ENCODE data around the gene FAM107B.

The FAM107B gene

GRCh38 chr10:14700546-14700945, 74.2 kb downstream of the FAM107B start:
- Histone ChIP-seq H3K4me2 (ENCODE audit: low read length) (no peak overlapping the region), H3K23ac (ENCODE audit: low read length) (no peak overlapping the region), H3K4me3 (ENCODE audit: low read length) (no peak overlapping the region), H3K27me3 (ENCODE audit: insufficient read depth, low read length, poor library complexity) (no peaks in the 10 kb centered on the region), H3K79me1 (ENCODE audit: low read length) (no peaks in the 10 kb centered on the region), H3K4me1 (ENCODE audit: control insufficient read depth, low read depth, low read length) (peaks cover 1% of the 10 kb centered on the region), H4K8ac (ENCODE audit: low read depth, low read length) (no peak overlapping the region), H3K79me2 (ENCODE audit: control insufficient read depth, insufficient read depth, low read length) (no peaks in the 10 kb centered on the region), H3K27ac (ENCODE audit: low read depth, low read length) (no peak overlapping the region), H4K5ac (ENCODE audit: low read length) (no peak overlapping the region), H3K9ac (ENCODE audit: low read length) (no peak overlapping the region), H2BK5ac (ENCODE audit: low read length) (no peak overlapping the region), H3K36me3 (ENCODE audit: control insufficient read depth, insufficient read depth, low read length) (no peaks in the 10 kb centered on the region), H2BK15ac (replicated peaks; ENCODE audit: low read depth) (no peak overlapping the region), H2AK5ac (ENCODE audit: low read length) (no peak overlapping the region), H3K4ac (ENCODE audit: low read depth, low read length) (no peak overlapping the region), H3K18ac (ENCODE audit: low read length) (no peak overlapping the region), H2BK120ac (ENCODE audit: low read depth, low read length) (no peak overlapping the region), H3K56ac (ENCODE audit: low read length) (no peak overlapping the region)
- no CpG with 5 or more reads among the region's 1 CpG for WGBS (ENCODE audit: extremely low coverage, insufficient coverage, low lambda C conversion rate)
- DNase-seq = no peak

DNA sequence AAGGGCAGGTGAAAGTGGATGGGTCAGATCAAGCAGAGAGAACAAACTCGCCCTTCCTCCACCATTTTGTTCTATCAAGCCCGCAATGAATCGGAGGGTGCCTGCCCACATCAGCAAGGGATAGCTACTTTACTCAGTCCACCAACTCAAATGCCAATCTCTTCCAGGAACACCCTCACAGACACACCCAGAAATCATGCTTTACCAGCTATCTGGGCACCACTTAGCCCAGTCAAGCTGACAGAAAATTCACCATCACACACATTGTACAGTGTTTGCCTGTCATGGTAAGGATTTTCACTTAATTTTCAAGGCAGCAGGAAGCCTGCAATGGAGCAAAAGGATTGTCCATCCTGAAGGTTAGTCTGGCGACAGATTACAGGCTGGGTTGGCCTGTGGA, 75.2 kb downstream of the FAM107B start:
- H3K23ac ChIP-seq (ENCODE audit: low read length) = no peak overlapping the region
- no peak overlapping the region for H3K18ac ChIP-seq (ENCODE audit: low read length)
- no peak overlapping the region for H3K4me3 ChIP-seq (ENCODE audit: low read length)
- H3K27me3 ChIP-seq (ENCODE audit: insufficient read depth, low read length, poor library complexity) = no peaks in the 10 kb centered on the region
- H3K79me2 ChIP-seq (ENCODE audit: control insufficient read depth, insufficient read depth, low read length) = no peaks in the 10 kb centered on the region
- no peak overlapping the region for H2AK5ac ChIP-seq (ENCODE audit: low read length)
- H4K5ac ChIP-seq (ENCODE audit: low read length) = no peak overlapping the region
- WGBS (ENCODE audit: extremely low coverage, insufficient coverage, low lambda C conversion rate) = no CpG with 5 or more reads among the region's 4 CpGs
- H2BK120ac ChIP-seq (ENCODE audit: low read depth, low read length) = no peak overlapping the region
- no peak overlapping the region for H3K4ac ChIP-seq (ENCODE audit: low read depth, low read length)
- H3K4me2 ChIP-seq (ENCODE audit: low read length) = no peak overlapping the region
- H4K8ac ChIP-seq (ENCODE audit: low read depth, low read length) = no peak overlapping the region
- no peaks in the 10 kb centered on the region for H3K4me1 ChIP-seq (ENCODE audit: control insufficient read depth, low read depth, low read length)
- no peak overlapping the region for H3K9ac ChIP-seq (ENCODE audit: low read length)
- no peaks in the 10 kb centered on the region for H3K79me1 ChIP-seq (ENCODE audit: low read length)
- no peak overlapping the region for H2BK5ac ChIP-seq (ENCODE audit: low read length)
- no peak overlapping the region for H2BK15ac ChIP-seq (replicated peaks; ENCODE audit: low read depth)
- H3K56ac ChIP-seq (ENCODE audit: low read length) = no peak overlapping the region
- H3K36me3 ChIP-seq (ENCODE audit: control insufficient read depth, insufficient read depth, low read length) = no peaks in the 10 kb centered on the region
- no peak overlapping the region for H3K27ac ChIP-seq (ENCODE audit: low read depth, low read length)
- DNase-seq = no peak

- H3K4me1 ChIP-seq (ENCODE audit: control insufficient read depth, low read depth, low read length) = no peaks in the 10 kb centered on the region
- no peak overlapping the region for H2AK5ac ChIP-seq (ENCODE audit: low read length)
- no peak overlapping the region for H2BK15ac ChIP-seq (replicated peaks; ENCODE audit: low read depth)
- H4K8ac ChIP-seq (ENCODE audit: low read depth, low read length) = no peak overlapping the region
- H3K4ac ChIP-seq (ENCODE audit: low read depth, low read length) = no peak overlapping the region
- no peaks in the 10 kb centered on the region for H3K27me3 ChIP-seq (ENCODE audit: insufficient read depth, low read length, poor library complexity)
- no peak overlapping the region for H3K18ac ChIP-seq (ENCODE audit: low read length)
- H3K79me1 ChIP-seq (ENCODE audit: low read length) = no peaks in the 10 kb centered on the region
- H3K36me3 ChIP-seq (ENCODE audit: control insufficient read depth, insufficient read depth, low read length) = no peaks in the 10 kb centered on the region
- H2BK120ac ChIP-seq (ENCODE audit: low read depth, low read length) = no peak overlapping the region
- no peak for DNase-seq
- no peak overlapping the region for H3K27ac ChIP-seq (ENCODE audit: low read depth, low read length)
- H3K4me3 ChIP-seq (ENCODE audit: low read length) = no peak overlapping the region
- no peak overlapping the region for H3K23ac ChIP-seq (ENCODE audit: low read length)
- WGBS (ENCODE audit: extremely low coverage, insufficient coverage, low lambda C conversion rate) = no CpG with 5 or more reads among the region's 3 CpGs
- no peak overlapping the region for H3K9ac ChIP-seq (ENCODE audit: low read length)
- no peak overlapping the region for H4K5ac ChIP-seq (ENCODE audit: low read length)
- no peak overlapping the region for H2BK5ac ChIP-seq (ENCODE audit: low read length)
- no peak overlapping the region for H3K56ac ChIP-seq (ENCODE audit: low read length)
- H3K79me2 ChIP-seq (ENCODE audit: control insufficient read depth, insufficient read depth, low read length) = no peaks in the 10 kb centered on the region
- no peak overlapping the region for H3K4me2 ChIP-seq (ENCODE audit: low read length)
Measured at GRCh38 chr10:14698829-14699170, 75.9 kb downstream of the FAM107B start.

GRCh38 chr10:14698111-14698828, 76.4 kb downstream of the FAM107B start:
- H3K4ac ChIP-seq (ENCODE audit: low read depth, low read length) = no peak overlapping the region
- H3K27ac ChIP-seq (ENCODE audit: low read depth, low read length) = no peak overlapping the region
- H3K18ac ChIP-seq (ENCODE audit: low read length) = no peak overlapping the region
- H3K4me3 ChIP-seq (ENCODE audit: low read length) = no peak overlapping the region
- no peaks in the 10 kb centered on the region for H3K79me1 ChIP-seq (ENCODE audit: low read length)
- H3K9ac ChIP-seq (ENCODE audit: low read length) = no peak overlapping the region
- H2BK120ac ChIP-seq (ENCODE audit: low read depth, low read length) = no peak overlapping the region
- H3K36me3 ChIP-seq (ENCODE audit: control insufficient read depth, insufficient read depth, low read length) = no peaks in the 10 kb centered on the region
- H2AK5ac ChIP-seq (ENCODE audit: low read length) = no peak overlapping the region
- no peak overlapping the region for H3K56ac ChIP-seq (ENCODE audit: low read length)
- H4K5ac ChIP-seq (ENCODE audit: low read length) = no peak overlapping the region
- H2BK15ac ChIP-seq (replicated peaks; ENCODE audit: low read depth) = no peak overlapping the region
- H3K23ac ChIP-seq (ENCODE audit: low read length) = no peak overlapping the region
- peak; percentile 18 for DNase-seq
- no peak overlapping the region for H2BK5ac ChIP-seq (ENCODE audit: low read length)
- no peak overlapping the region for H4K8ac ChIP-seq (ENCODE audit: low read depth, low read length)
- no peak overlapping the region for H3K4me2 ChIP-seq (ENCODE audit: low read length)
- no peaks in the 10 kb centered on the region for H3K27me3 ChIP-seq (ENCODE audit: insufficient read depth, low read length, poor library complexity)
- H3K79me2 ChIP-seq (ENCODE audit: control insufficient read depth, insufficient read depth, low read length) = no peaks in the 10 kb centered on the region
- H3K4me1 ChIP-seq (ENCODE audit: control insufficient read depth, low read depth, low read length) = no peaks in the 10 kb centered on the region
- WGBS (ENCODE audit: extremely low coverage, insufficient coverage, low lambda C conversion rate) = no CpG with 5 or more reads among the region's 6 CpGs

- Histone ChIP-seq H3K56ac (ENCODE audit: low read length) (no peak overlapping the region), H3K4me1 (ENCODE audit: control insufficient read depth, low read depth, low read length) (no peaks in the 10 kb centered on the region), H3K9ac (ENCODE audit: low read length) (no peak overlapping the region), H3K4me2 (ENCODE audit: low read length) (no peak overlapping the region), H2AK5ac (ENCODE audit: low read length) (no peak overlapping the region), H3K27ac (ENCODE audit: low read depth, low read length) (no peak overlapping the region), H4K5ac (ENCODE audit: low read length) (no peak overlapping the region), H3K79me2 (ENCODE audit: control insufficient read depth, insufficient read depth, low read length) (no peaks in the 10 kb centered on the region), H4K8ac (ENCODE audit: low read depth, low read length) (no peak overlapping the region), H3K18ac (ENCODE audit: low read length) (no peak overlapping the region), H2BK120ac (ENCODE audit: low read depth, low read length) (no peak overlapping the region), H2BK15ac (replicated peaks; ENCODE audit: low read depth) (no peak overlapping the region), H2BK5ac (ENCODE audit: low read length) (no peak overlapping the region), H3K4ac (ENCODE audit: low read depth, low read length) (no peak overlapping the region), H3K36me3 (ENCODE audit: control insufficient read depth, insufficient read depth, low read length) (no peaks in the 10 kb centered on the region), H3K79me1 (ENCODE audit: low read length) (no peaks in the 10 kb centered on the region), H3K4me3 (ENCODE audit: low read length) (no peak overlapping the region), H3K23ac (ENCODE audit: low read length) (no peak overlapping the region), H3K27me3 (ENCODE audit: insufficient read depth, low read length, poor library complexity) (no peaks in the 10 kb centered on the region)
- no peak for DNase-seq
- WGBS (ENCODE audit: extremely low coverage, insufficient coverage, low lambda C conversion rate) = no CpG with 5 or more reads among the region's 5 CpGs
Measured at GRCh38 chr10:14697281-14697680, 77.4 kb downstream of the FAM107B start.

GRCh38 chr10:14696821-14697220, 77.9 kb downstream of the FAM107B start:
- Histone ChIP-seq H4K5ac (ENCODE audit: low read length) (no peak overlapping the region), H4K8ac (ENCODE audit: low read depth, low read length) (no peak overlapping the region)
- no CpG with 5 or more reads among the region's 5 CpGs for WGBS (ENCODE audit: extremely low coverage, insufficient coverage, low lambda C conversion rate)

More at GRCh38 chr10:14696821-14697220, 77.9 kb downstream of the FAM107B start:
- Histone ChIP-seq H3K23ac (ENCODE audit: low read length) (no peak overlapping the region), H3K79me2 (ENCODE audit: control insufficient read depth, insufficient read depth, low read length) (no peaks in the 10 kb centered on the region), H3K36me3 (ENCODE audit: control insufficient read depth, insufficient read depth, low read length) (no peaks in the 10 kb centered on the region), H2BK5ac (ENCODE audit: low read length) (no peak overlapping the region), H2BK15ac (replicated peaks; ENCODE audit: low read depth) (no peak overlapping the region), H3K4ac (ENCODE audit: low read depth, low read length) (no peak overlapping the region), H3K27ac (ENCODE audit: low read depth, low read length) (no peak overlapping the region), H3K18ac (ENCODE audit: low read length) (no peak overlapping the region), H3K4me2 (ENCODE audit: low read length) (no peak overlapping the region), H2AK5ac (ENCODE audit: low read length) (no peak overlapping the region), H3K79me1 (ENCODE audit: low read length) (no peaks in the 10 kb centered on the region), H3K4me1 (ENCODE audit: control insufficient read depth, low read depth, low read length) (no peaks in the 10 kb centered on the region), H3K56ac (ENCODE audit: low read length) (no peak overlapping the region), H3K4me3 (ENCODE audit: low read length) (no peak overlapping the region), H3K27me3 (ENCODE audit: insufficient read depth, low read length, poor library complexity) (no peaks in the 10 kb centered on the region), H3K9ac (ENCODE audit: low read length) (no peak overlapping the region), H2BK120ac (ENCODE audit: low read depth, low read length) (no peak overlapping the region)
- DNase-seq = no peak

Data from mesendoderm (in vitro differentiated cells).